ENCODE data around the gene DLGAP1.

DLGAP1 gene

GRCh38 chr18:3748086-3748485, 707.0 kb downstream of the DLGAP1 start:
- no peaks in the 10 kb centered on the region for H3K9me2 ChIP-seq (ENCODE audit: low read depth, low read length)
- no peaks in the 10 kb centered on the region for H3K9me3 ChIP-seq (ENCODE audit: low read length)
- no peaks in the 10 kb centered on the region for H3K27me3 ChIP-seq (ENCODE audit: insufficient read depth, low read length)
- no peak overlapping the region for H3K9ac ChIP-seq (ENCODE audit: low read length)
- H3K4me1 ChIP-seq (ENCODE audit: insufficient read depth, low read length, severe bottlenecking) = peaks cover 14% of the 10 kb centered on the region
- no peaks in the 10 kb centered on the region for H4K20me1 ChIP-seq (ENCODE audit: insufficient read depth, low read length)
- H3F3A ChIP-seq (ENCODE audit: insufficient read depth, low read length) = no peaks in the 10 kb centered on the region
- H3K79me2 ChIP-seq (ENCODE audit: insufficient read depth, low read length) = no peaks in the 10 kb centered on the region
- H3K27ac ChIP-seq (ENCODE audit: low read depth, low read length, poor library complexity, severe bottlenecking) = no peak overlapping the region
- no peaks in the 10 kb centered on the region for H3K36me3 ChIP-seq (ENCODE audit: insufficient read depth, low read length)
- H3K4me2 ChIP-seq (ENCODE audit: low read length) = no peak overlapping the region
- H2AFZ ChIP-seq (ENCODE audit: low read length) = no peak overlapping the region
- H3K4me3 ChIP-seq (ENCODE audit: low read depth, low read length, poor library complexity, severe bottlenecking) = no peak overlapping the region
- TF ChIP-seq CTCF (IDR thresholded peaks at IDR 0.05; ENCODE audit: low read length) (no peak), EZH2 (IDR thresholded peaks at IDR 0.05; ENCODE audit: borderline replicate concordance, low read length) (no peak)

- Histone ChIP-seq H3K79me2 (ENCODE audit: insufficient read depth, low read length) (no peaks in the 10 kb centered on the region), H3K9ac (ENCODE audit: low read length) (no peak overlapping the region), H3K4me2 (ENCODE audit: low read length) (peak overlapping the region; percentile 42; the same call in 1 of the 2 replicates), H3K9me2 (ENCODE audit: low read depth, low read length) (no peaks in the 10 kb centered on the region), H3K9me3 (ENCODE audit: low read length) (no peaks in the 10 kb centered on the region), H3K27ac (ENCODE audit: low read depth, low read length, poor library complexity, severe bottlenecking) (peak overlapping the region; percentile 8), H3K36me3 (ENCODE audit: insufficient read depth, low read length) (no peaks in the 10 kb centered on the region), H3K27me3 (ENCODE audit: insufficient read depth, low read length) (no peaks in the 10 kb centered on the region), H3K4me3 (ENCODE audit: low read depth, low read length, poor library complexity, severe bottlenecking) (no peak overlapping the region), H3F3A (ENCODE audit: insufficient read depth, low read length) (no peaks in the 10 kb centered on the region), H4K20me1 (ENCODE audit: insufficient read depth, low read length) (no peaks in the 10 kb centered on the region), H3K4me1 (ENCODE audit: insufficient read depth, low read length, severe bottlenecking) (peaks cover 11% of the 10 kb centered on the region), H2AFZ (ENCODE audit: low read length) (peak overlapping the region; percentile 80; the same call in 1 of the 2 replicates)
- TF ChIP-seq CTCF (IDR thresholded peaks at IDR 0.05; ENCODE audit: low read length) (no peak), EZH2 (IDR thresholded peaks at IDR 0.05; ENCODE audit: borderline replicate concordance, low read length) (no peak)
These were observed 707.7 kb downstream of the DLGAP1 start for GRCh38 chr18:3747176-3747973.

GRCh38 chr18:3742541-3742940, 712.6 kb downstream of the DLGAP1 start:
- no peaks in the 10 kb centered on the region for H4K20me1 ChIP-seq (ENCODE audit: insufficient read depth, low read length)
- no peaks in the 10 kb centered on the region for H3F3A ChIP-seq (ENCODE audit: insufficient read depth, low read length)
- TF ChIP-seq EZH2 (IDR thresholded peaks at IDR 0.05; ENCODE audit: borderline replicate concordance, low read length) (no peak), CTCF (IDR thresholded peaks at IDR 0.05; ENCODE audit: low read length) (no peak)
- H3K9me2 ChIP-seq (ENCODE audit: low read depth, low read length) = no peaks in the 10 kb centered on the region
- H3K27me3 ChIP-seq (ENCODE audit: insufficient read depth, low read length) = no peaks in the 10 kb centered on the region
- H3K4me3 ChIP-seq (ENCODE audit: low read depth, low read length, poor library complexity, severe bottlenecking) = no peak overlapping the region
- H3K9ac ChIP-seq (ENCODE audit: low read length) = no peak overlapping the region
- H3K4me1 ChIP-seq (ENCODE audit: insufficient read depth, low read length, severe bottlenecking) = peaks cover 10% of the 10 kb centered on the region
- no peaks in the 10 kb centered on the region for H3K9me3 ChIP-seq (ENCODE audit: low read length)
- no peak overlapping the region for H3K27ac ChIP-seq (ENCODE audit: low read depth, low read length, poor library complexity, severe bottlenecking)
- H3K36me3 ChIP-seq (ENCODE audit: insufficient read depth, low read length) = no peaks in the 10 kb centered on the region
- H3K79me2 ChIP-seq (ENCODE audit: insufficient read depth, low read length) = no peaks in the 10 kb centered on the region
- no peak overlapping the region for H3K4me2 ChIP-seq (ENCODE audit: low read length)
- H2AFZ ChIP-seq (ENCODE audit: low read length) = no peak overlapping the region; the same call in 1 of the 2 replicates

Data from OCI-LY1 (cell line).